ENCODE measurements around the gene SDK1. TPM values are rescaled to one million over a fixed set of nuclear protein-coding genes. Genes with fewer than 3 reads are reported as not detected.

SDK1 gene
- total and polyA plus RNA-seq, 7 donors, result 0.31 to 2.4 (median 1.3) TPM

- H3K9me3 ChIP-seq, result no peaks in the 10 kb centered on the region
- H3K4me3 ChIP-seq, result no peak overlapping the region
- ATAC-seq (no peak), DNase-seq (no peak)
- no peak overlapping the region for H3K27ac ChIP-seq
- intact Hi-C loops (cut with DNase I), result no loop called here
- TF ChIP-seq, protein P1, sequence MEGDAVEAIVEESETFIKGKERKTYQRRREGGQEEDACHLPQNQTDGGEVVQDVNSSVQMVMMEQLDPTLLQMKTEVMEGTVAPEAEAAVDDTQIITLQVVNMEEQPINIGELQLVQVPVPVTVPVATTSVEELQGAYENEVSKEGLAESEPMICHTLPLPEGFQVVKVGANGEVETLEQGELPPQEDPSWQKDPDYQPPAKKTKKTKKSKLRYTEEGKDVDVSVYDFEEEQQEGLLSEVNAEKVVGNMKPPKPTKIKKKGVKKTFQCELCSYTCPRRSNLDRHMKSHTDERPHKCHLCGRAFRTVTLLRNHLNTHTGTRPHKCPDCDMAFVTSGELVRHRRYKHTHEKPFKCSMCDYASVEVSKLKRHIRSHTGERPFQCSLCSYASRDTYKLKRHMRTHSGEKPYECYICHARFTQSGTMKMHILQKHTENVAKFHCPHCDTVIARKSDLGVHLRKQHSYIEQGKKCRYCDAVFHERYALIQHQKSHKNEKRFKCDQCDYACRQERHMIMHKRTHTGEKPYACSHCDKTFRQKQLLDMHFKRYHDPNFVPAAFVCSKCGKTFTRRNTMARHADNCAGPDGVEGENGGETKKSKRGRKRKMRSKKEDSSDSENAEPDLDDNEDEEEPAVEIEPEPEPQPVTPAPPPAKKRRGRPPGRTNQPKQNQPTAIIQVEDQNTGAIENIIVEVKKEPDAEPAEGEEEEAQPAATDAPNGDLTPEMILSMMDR (IDR thresholded peaks at IDR 0.05), result no peak
- no peaks in the 10 kb centered on the region for H3K27me3 ChIP-seq (ENCODE audit: insufficient read depth in 3 of 3, low read length in 2 of 3)
- H3K4me1 ChIP-seq, result no peaks in the 10 kb centered on the region
- 93 to 95% (median 94%) methylated on average over 11 of the region's 11 CpGs for WGBS, 3 donors
- no peaks in the 10 kb centered on the region for H3K36me3 ChIP-seq (ENCODE audit: insufficient read depth in 1 of 2, low read depth in 1 of 2)
Measured at GRCh38 chr7:4079366-4079765, 778.3 kb downstream of the SDK1 start.

DNA sequence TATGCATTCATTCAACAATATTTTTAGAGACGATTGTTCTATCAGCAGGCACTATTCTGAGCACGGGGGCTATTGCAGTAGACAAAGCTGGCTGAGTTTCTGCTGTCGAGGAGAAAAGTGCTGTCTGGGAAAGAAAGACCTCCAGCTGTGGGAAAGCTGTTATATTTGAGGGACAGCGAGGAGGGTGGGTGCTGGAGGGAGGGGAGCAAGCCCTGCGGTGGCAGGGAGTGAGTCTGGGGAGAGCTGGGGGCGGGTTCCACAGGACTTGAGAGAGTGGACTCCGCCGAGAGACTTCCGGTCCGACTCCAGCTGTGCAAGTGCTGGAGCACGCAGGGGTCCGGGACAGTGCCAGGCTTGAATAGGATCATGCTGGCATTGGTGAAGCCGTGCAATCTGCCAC, 778.9 kb downstream of the SDK1 start:
- no peaks in the 10 kb centered on the region for H3K36me3 ChIP-seq (ENCODE audit: insufficient read depth in 1 of 2, low read depth in 1 of 2)
- WGBS, 3 donors, result 30 to 41% (median 31%) methylated on average over 13 of the region's 13 CpGs
- H3K27ac ChIP-seq, result no peak overlapping the region
- H3K9me3 ChIP-seq, result no peaks in the 10 kb centered on the region
- H3K4me1 ChIP-seq, result no peaks in the 10 kb centered on the region
- H3K4me3 ChIP-seq, result no peak overlapping the region
- DNase-seq (no peak), ATAC-seq (no peak)
- intact Hi-C loops (cut with DNase I), result no loop called here
- no peaks in the 10 kb centered on the region for H3K27me3 ChIP-seq (ENCODE audit: insufficient read depth in 3 of 3, low read length in 2 of 3)
- TF ChIP-seq, protein P1 (IDR thresholded peaks at IDR 0.05), result no peak

DNA sequence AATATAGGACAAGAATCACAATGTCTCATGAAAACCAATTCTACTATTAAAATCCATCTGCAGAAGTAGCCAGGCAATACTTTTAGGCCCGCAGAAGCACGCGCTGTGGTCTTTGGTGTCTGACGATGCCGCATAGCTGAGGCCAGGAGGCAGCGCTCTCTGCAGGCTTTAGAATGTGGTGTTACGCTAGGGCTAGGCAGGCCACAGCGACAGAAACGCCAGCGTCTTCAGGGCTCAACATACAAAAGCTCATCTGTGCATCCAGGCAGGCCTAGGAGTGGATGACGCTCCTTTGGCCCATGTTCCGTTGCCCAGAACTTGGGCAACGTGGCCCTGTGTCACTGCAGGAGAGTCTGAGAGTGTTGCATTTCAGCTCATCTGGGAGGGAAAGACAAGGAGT, 779.9 kb downstream of the SDK1 start:
- H3K4me1 ChIP-seq, result no peaks in the 10 kb centered on the region
- ATAC-seq (no peak), DNase-seq (no peak)
- intact Hi-C loops (cut with DNase I), result no loop called here
- no peak overlapping the region for H3K4me3 ChIP-seq
- WGBS, 3 donors, result 94 to 96% (median 95%) methylated on average over 13 of the region's 13 CpGs
- H3K9me3 ChIP-seq, result no peaks in the 10 kb centered on the region
- no peaks in the 10 kb centered on the region for H3K27me3 ChIP-seq (ENCODE audit: insufficient read depth in 3 of 3, low read length in 2 of 3)
- H3K36me3 ChIP-seq (ENCODE audit: insufficient read depth in 1 of 2, low read depth in 1 of 2), result no peaks in the 10 kb centered on the region
- H3K27ac ChIP-seq, result no peak overlapping the region
- TF ChIP-seq, protein P1 (IDR thresholded peaks at IDR 0.05), result no peak

- WGBS, 3 donors, result 80 to 100% (median 87%) methylated on average over 1 of the region's 1 CpG
- H3K4me3 ChIP-seq, result no peak overlapping the region
- H3K36me3 ChIP-seq (ENCODE audit: insufficient read depth in 1 of 2, low read depth in 1 of 2), result no peaks in the 10 kb centered on the region
- no peak overlapping the region for H3K27ac ChIP-seq
- TF ChIP-seq, protein P1 (IDR thresholded peaks at IDR 0.05), result no peak
- no peaks in the 10 kb centered on the region for H3K27me3 ChIP-seq (ENCODE audit: insufficient read depth in 3 of 3, low read length in 2 of 3)
- H3K9me3 ChIP-seq, result no peaks in the 10 kb centered on the region
- intact Hi-C loops (cut with DNase I), result no loop called here
- ATAC-seq (no peak), DNase-seq (no peak)
- no peaks in the 10 kb centered on the region for H3K4me1 ChIP-seq
Measured at GRCh38 chr7:4083513-4083912, 782.5 kb downstream of the SDK1 start.

DNA sequence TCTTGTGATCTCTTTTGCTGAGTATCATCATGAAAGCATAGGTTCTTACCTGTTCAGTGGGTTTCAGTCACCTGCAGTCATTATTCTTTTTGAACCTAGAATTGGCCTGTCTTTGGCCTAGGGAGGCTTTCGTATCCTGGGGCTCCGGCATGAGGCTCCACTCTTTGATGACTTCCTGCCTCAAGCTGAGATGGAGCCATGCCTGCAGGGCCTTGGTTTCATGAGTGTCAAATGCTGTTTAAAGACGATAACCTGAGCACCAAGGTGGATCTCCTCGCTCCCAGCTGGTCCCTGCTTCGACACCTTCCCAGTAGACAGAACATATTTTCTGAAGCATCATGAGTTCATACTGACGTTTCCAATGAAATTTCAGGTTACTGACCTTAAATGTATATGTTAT, 783.2 kb downstream of the SDK1 start:
- Histone ChIP-seq H3K36me3 (ENCODE audit: insufficient read depth in 1 of 2, low read depth in 1 of 2) (no peaks in the 10 kb centered on the region), H3K9me3 (no peaks in the 10 kb centered on the region), H3K27ac (no peak overlapping the region), H3K27me3 (ENCODE audit: insufficient read depth in 3 of 3, low read length in 2 of 3) (no peaks in the 10 kb centered on the region), H3K4me1 (no peaks in the 10 kb centered on the region), H3K4me3 (no peak overlapping the region)
- no peak for ATAC-seq
- TF ChIP-seq, protein P1 (IDR thresholded peaks at IDR 0.05), result no peak
- DNase-seq, result no peak
- intact Hi-C loops (cut with DNase I), result no loop called here
- WGBS, 3 donors, result 88 to 90% (median 89%) methylated on average over 6 of the region's 6 CpGs

Data from psoas muscle (tissue), 8 donors.